GM18868 (cell line): ENCODE data around the gene POMT2.
"Not testable (repeated sequence)": the region's sequence is repeated elsewhere in the genome, so short reads cannot be mapped to it uniquely, and the experiment has no call there.

ENCODE experiments used
- ATAC-seq: cut with Tn5 transposase; IDR thresholded peaks from one replicate; pipeline ENCODE4 v1.9.1; 2021; ENCODE audit warnings: mild to moderate bottlenecking, moderate library complexity; ENCODE audit not compliant: unreplicated experiment

Gene POMT2

GRCh38 chr14:77320238-77320935 lies at the start of gene POMT2:
Gene POMT2 (minus strand): TSS chr14:77320883. CDS start chr14:77320681, 202 bp downstream.
- ATAC-seq, result peak; percentile 71

- no peak for ATAC-seq
Measured at GRCh38 chr14:77369285-77369684, 48.6 kb upstream of the POMT2 start.

- peak; percentile 51 for ATAC-seq
Measured at GRCh38 chr14:77364146-77364545, 43.5 kb upstream of the POMT2 start.

- no peak for ATAC-seq
Measured at GRCh38 chr14:77359626-77360025, 38.9 kb upstream of the POMT2 start.

- ATAC-seq, result no peak
Measured at GRCh38 chr14:77356899-77357298, 36.2 kb upstream of the POMT2 start.

GRCh38 chr14:77355811-77356210 lies 35.1 kb upstream of the POMT2 start:
- no peak for ATAC-seq

- no peak for ATAC-seq
Measured at GRCh38 chr14:77353469-77354141, 32.9 kb upstream of the POMT2 start.

GRCh38 chr14:77347751-77348150 lies 27.1 kb upstream of the POMT2 start:
- ATAC-seq, result peak; percentile 57

GRCh38 chr14:77346495-77346894 lies 25.8 kb upstream of the POMT2 start:
- no peak for ATAC-seq

- ATAC-seq, result no peak
Measured at GRCh38 chr14:77344377-77344996, 23.8 kb upstream of the POMT2 start.

GRCh38 chr14:77343662-77344061 lies 23.0 kb upstream of the POMT2 start:
- no peak for ATAC-seq

- no peak for ATAC-seq
Measured at GRCh38 chr14:77342726-77343397, 22.2 kb upstream of the POMT2 start.

GRCh38 chr14:77340389-77340788 lies 19.7 kb upstream of the POMT2 start:
- no peak for ATAC-seq

- ATAC-seq, result no peak
Measured at GRCh38 chr14:77339407-77339806, 18.7 kb upstream of the POMT2 start.

- no peak for ATAC-seq
Measured at GRCh38 chr14:77338302-77338701, 17.6 kb upstream of the POMT2 start.

- no peak for ATAC-seq
Measured at GRCh38 chr14:77337880-77338279, 17.2 kb upstream of the POMT2 start.

GRCh38 chr14:77337255-77337654 lies 16.6 kb upstream of the POMT2 start:
- not testable (repeated sequence) for ATAC-seq

GRCh38 chr14:77335576-77335975 lies 14.9 kb upstream of the POMT2 start:
- ATAC-seq, result no peak

- ATAC-seq, result no peak
Measured at GRCh38 chr14:77329872-77330271, 9.2 kb upstream of the POMT2 start.

GRCh38 chr14:77327111-77327510 lies 6.4 kb upstream of the POMT2 start:
- ATAC-seq, result no peak

GRCh38 chr14:77325746-77326094 lies 5.0 kb upstream of the POMT2 start:
- no peak for ATAC-seq
